K562 (cell line): ENCODE measurements around the gene CLEC10A. TPM values are rescaled to one million over a fixed set of nuclear protein-coding genes. Genes with fewer than 3 reads are reported as not detected.

Experiments used
- ATAC-seq: fragments of 200-7000 bp; cut with Tn5 transposase; 3 replicates; pipeline ENCODE4 v1.9.1; 2020; ENCODE audit warnings: moderate library complexity
- BruUV-seq: library from RNA; stranded (reverse); fragments of 400-500 nt; replicated peaks from 2 replicates; lab custom pipeline; 2021; lab: Mats Ljungman, UMichigan
- CTCF ChIA-PET: fragments of 300-600 bp; formaldehyde crosslinking; extraction: SDS; loops from one replicate; lab custom pipeline; 2021; ENCODE audit warnings: low intra/inter-chr PET ratio; lab: Yijun Ruan, JAX
- POLR2A ChIA-PET: fragments of 300-600, 350-650 bp; sonication (Branson Sonifier 250); formaldehyde crosslinking; extraction: SDS; loops from one replicate; lab custom pipeline; 2021; ENCODE audit warnings: antibody characterized with exemption, inconsistent platforms; lab: Yijun Ruan, JAX
- DNase-seq, 4 experiments: peaks; one replicate each; pipeline versions ENCODE4 v3.0.0 to v3.0.0-alpha.2; 2011 to 2018; ENCODE audit warnings: low spot score in 3 of 4, mixed read lengths in 3 of 4; ENCODE audit errors: extremely low read depth in 1 of 4
- FAIRE-seq: peaks from 2 replicates; lab custom pipeline; 2011; peaks lifted over from hg19 to GRCh38; lab: Jason Lieb, UNC
- H2AFZ ChIP-seq: 2 replicates; pipeline ENCODE4 v1.6.0; 2011; ENCODE audit warnings: low read depth, low read length, control low read depth, inconsistent platforms
- H3K27ac ChIP-seq: fragments of 200-600 bp; 3 replicates; pipeline ENCODE4 v1.8.0; 2011; ENCODE audit warnings: low read depth, mild to moderate bottlenecking, control low read depth, inconsistent platforms, low read length, moderate library complexity, mixed read lengths; ENCODE audit errors: extremely low read depth
- H3K27me3 ChIP-seq, 2 experiments: fragments of 300-600 bp in 1 of 2; 2 replicates in 1 of 2; 3 replicates in 1 of 2; pipeline versions ENCODE4 v1.6.0 to v1.8.0; 2011; ENCODE audit warnings: inconsistent platforms in 2 of 2, low read length in 2 of 2, mild to moderate bottlenecking in 1 of 2, mixed read lengths in 1 of 2, moderate library complexity in 1 of 2; ENCODE audit not compliant: control insufficient read depth in 2 of 2, insufficient read depth in 2 of 2
- H3K36me3 ChIP-seq: fragments of 300-600 bp; 3 replicates; pipeline ENCODE4 v1.8.0; 2011; ENCODE audit warnings: mild to moderate bottlenecking, low read length, inconsistent platforms; ENCODE audit not compliant: control insufficient read depth, insufficient read depth
- H3K4me1 ChIP-seq, 2 experiments: fragments of 200-600 bp in 1 of 2; replicated peaks in 1 of 2; 2 replicates in 1 of 2; 3 replicates in 1 of 2; pipeline versions ENCODE4 v1.5.1 to v1.8.0; 2011; ENCODE audit warnings: inconsistent platforms in 2 of 2, low read length in 2 of 2, mild to moderate bottlenecking in 1 of 2, mixed read lengths in 1 of 2, moderate library complexity in 1 of 2; ENCODE audit not compliant: control insufficient read depth in 2 of 2, insufficient read depth in 2 of 2
- H3K4me2 ChIP-seq: 2 replicates; pipeline ENCODE4 v1.6.1; 2011; ENCODE audit warnings: low read length, control low read depth, inconsistent platforms, mixed read lengths; ENCODE audit not compliant: insufficient read depth
- H3K4me3 ChIP-seq: fragments of 200-600 bp; sonication (generic), shearing (Covaris generic); 2 replicates; pipeline ENCODE4 v1.5.1; 2016; ENCODE audit warnings: control low read depth, inconsistent platforms
- H3K79me2 ChIP-seq: fragments of 200-600 bp; 3 replicates; pipeline ENCODE4 v1.8.0; 2011; ENCODE audit warnings: low read length, inconsistent platforms; ENCODE audit not compliant: control insufficient read depth, insufficient read depth
- H3K9ac ChIP-seq, 2 experiments: 2 replicates each; pipeline versions ENCODE4 v1.6.0 to v1.6.1; 2011; ENCODE audit warnings: low read depth in 2 of 2, low read length in 2 of 2, control low read depth in 1 of 2, inconsistent platforms in 1 of 2, mild to moderate bottlenecking in 1 of 2, mixed read lengths in 1 of 2; ENCODE audit not compliant: insufficient read depth in 1 of 2
- H3K9me1 ChIP-seq: one replicate; pipeline ENCODE4 v1.6.0; 2011; ENCODE audit warnings: inconsistent platforms, mild to moderate bottlenecking, low read length, moderate library complexity; ENCODE audit not compliant: control insufficient read depth, insufficient read depth
- H3K9me3 ChIP-seq: replicated peaks from 2 replicates; pipeline ENCODE4 v1.5.1; 2011; ENCODE audit warnings: low read depth, low read length, inconsistent platforms; ENCODE audit not compliant: control insufficient read depth, insufficient read depth
- H4K20me1 ChIP-seq: replicated peaks from 2 replicates; pipeline ENCODE4 v1.6.1; 2011; ENCODE audit warnings: low read length, inconsistent platforms, mixed read lengths; ENCODE audit not compliant: control insufficient read depth, insufficient read depth
- ADNP ChIP-seq: fragments of 200-800 bp; sonication (Bioruptor generic); IDR thresholded peaks from 2 replicates; pipeline ENCODE4 v1.6.1; 2016; ENCODE audit warnings: missing genetic modification characterization, missing compliant biosample characterization
- POLR2AphosphoS5 ChIP-seq: IDR thresholded peaks from 2 replicates; pipeline ENCODE4 v1.6.1; 2011; ENCODE audit warnings: mild to moderate bottlenecking, low read depth, low read length, moderate library complexity; ENCODE audit not compliant: control insufficient read depth, insufficient read depth
- THRAP3 ChIP-seq: fragments of 450-650 bp; IDR thresholded peaks from 2 replicates; pipeline ENCODE4 v1.6.1; 2016; ENCODE audit warnings: mild to moderate bottlenecking, inconsistent platforms, borderline replicate concordance
- WGBS: fragments of 100-300 bp; shearing (Covaris generic); methylation state at CpG from one replicate; pipeline ENCODE4 v1.1.6; 2016; ENCODE audit warnings: low coverage, mixed read lengths; ENCODE audit not compliant: insufficient coverage; ENCODE audit errors: missing lambda C conversion rate; 5-methylcytosine and 5-hydroxymethylcytosine counted together
- in situ Hi-C: fragments of 300-500 bp; cut with MboI; formaldehyde crosslinking; loops from 4 replicates; pipeline ENCODE4 v1.15.0; 2018; ENCODE audit warnings: inconsistent platforms, mixed read lengths
- intact Hi-C: fragments of 100-400 bp; cut with micrococcal nuclease; formaldehyde crosslinking; loops from 2 replicates; pipeline ENCODE4 v1.14.2; 2022
- polyA plus RNA-seq, 8 experiments: library from polyadenylated mRNA; depleted of rRNA in 4 of 8; stranded (reverse) in 5 of 8; unstranded in 3 of 8; fragments of >200 nt; fragmentation: Nextera tagmentation in 2 of 8; fragmentation: Illumina TruSeq in 1 of 8; extraction: Ambion mirVana in 2 of 8; extraction: Trizol in 1 of 8; gene quantifications; 2 replicates each; pipeline versions ENCODE4 v1.2.1 to v1.2.3, GENCODE V29; 2011 to 2014; ENCODE audit warnings: inconsistent platforms in 1 of 8, missing spikeins in 1 of 8
- small RNA-seq: library from RNA; depleted of rRNA; stranded (forward); fragments of <200 nt; gene quantifications from one replicate; pipeline ENCODE3, GENCODE V24; 2014
- total RNA-seq, 7 experiments: library from RNA; depleted of rRNA in 6 of 7; stranded (reverse); fragments of >200 nt in 6 of 7; fragmentation: Illumina TruSeq in 2 of 7; extraction: Trizol in 2 of 7; gene quantifications; 2 replicates each; pipeline versions ENCODE4 v1.2.1 to v1.2.3, GENCODE V29; 2011 to 2021; ENCODE audit warnings: low replicate concordance in 1 of 7
- TF ChIP-seq, protein P1 (sequence below): fragments of 450-650 bp; IDR thresholded peaks from 2 replicates; pipeline ENCODE4 v1.6.1; 2016

The CLEC10A gene
- total and polyA plus RNA-seq, 9 of the 15 experiments (the other 6 are each of a cell fraction or from before 2014, with no cell fraction given), result 0.04 to 0.11 (median 0.05) TPM; not detected in 6

DNA sequence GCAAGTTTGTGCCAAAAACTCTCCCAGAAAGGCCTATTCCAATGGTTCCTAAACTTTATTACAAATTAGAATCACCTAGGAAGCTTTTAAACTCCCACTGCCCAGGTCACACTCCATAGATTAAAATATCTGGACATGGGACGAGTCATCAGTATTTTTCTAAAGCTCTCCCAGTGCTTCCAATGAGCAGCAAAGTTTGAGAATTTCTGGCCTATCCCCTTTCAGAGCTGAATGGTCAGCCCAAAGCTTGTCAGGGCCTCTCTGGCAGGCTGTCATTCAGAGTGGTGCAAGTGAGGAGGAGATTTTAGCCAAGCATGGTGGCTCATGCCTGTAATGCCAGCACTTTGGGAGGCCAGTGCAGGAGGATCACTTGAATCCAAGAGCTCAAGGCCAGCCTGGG, 54.8 kb downstream of the CLEC10A start:
- FAIRE-seq, result no peak
- Histone ChIP-seq H3K27ac (peak overlapping the region; percentile 62; the same call in 1 of the 3 replicates), H3K27me3 (no peaks in the 10 kb centered on the region), H3K4me2 (peak overlapping the region; percentile 68; the same call in 1 of the 2 replicates), H3K4me1 (peaks cover 38 to 41% of the 10 kb centered on the region in 2 experiments), H3K9me1 (no peaks in the 10 kb centered on the region), H3K4me3 (no peak overlapping the region), H3K9me3 (no peaks in the 10 kb centered on the region), H2AFZ (no peak overlapping the region), H4K20me1 (no peaks in the 10 kb centered on the region), H3K79me2 (peaks cover 16% of the 10 kb centered on the region), H3K9ac (peak overlapping the region; percentile 32 to 73; a peak in 3 of 4 replicates)
- ChIA-PET POLR2A (interaction anchor here (1.6 kb wide), 1 partner anchor 11 kb away, joined by 7 read pairs; the partner anchor contains the start of gene SLC16A13), CTCF (interaction anchor here (0.6 kb wide), 1 partner anchor 919 kb away, joined by 4 read pairs; no protein-coding TSS in a partner anchor)
- in situ Hi-C loops (loop anchor here (25.0 kb wide), 1 partner anchor 537 kb away; the partner anchor contains the start of genes SENP3 and TNFSF13), intact Hi-C loops (no loop called here)
- no peak for ATAC-seq
- DNase-seq, result no peak
- BruUV-seq, result no TSS peak
- WGBS, result 33% methylated on average over 1 of the region's 1 CpG
- TF ChIP-seq ADNP (tag) (no peak), POLR2AphosphoS5 (no peak), THRAP3 (no peak)
- TF ChIP-seq, protein P1, sequence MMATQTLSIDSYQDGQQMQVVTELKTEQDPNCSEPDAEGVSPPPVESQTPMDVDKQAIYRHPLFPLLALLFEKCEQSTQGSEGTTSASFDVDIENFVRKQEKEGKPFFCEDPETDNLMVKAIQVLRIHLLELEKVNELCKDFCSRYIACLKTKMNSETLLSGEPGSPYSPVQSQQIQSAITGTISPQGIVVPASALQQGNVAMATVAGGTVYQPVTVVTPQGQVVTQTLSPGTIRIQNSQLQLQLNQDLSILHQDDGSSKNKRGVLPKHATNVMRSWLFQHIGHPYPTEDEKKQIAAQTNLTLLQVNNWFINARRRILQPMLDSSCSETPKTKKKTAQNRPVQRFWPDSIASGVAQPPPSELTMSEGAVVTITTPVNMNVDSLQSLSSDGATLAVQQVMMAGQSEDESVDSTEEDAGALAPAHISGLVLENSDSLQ, result peak; percentile 7; the same call in 1 of the 2 replicates
- TF ChIP-seq, all 486 proteins: peak for 1
- peaks cover 10% of the 10 kb centered on the region; the same call in 2 of the 3 replicates for H3K36me3 ChIP-seq

Small RNAs within 50 kb of the gene (small RNA-seq; reads per million reads assigned to genes)
- not detected for gene AC120057.1

Other genes starting within 250 kb of the CLEC10A start
Only the 7 nearest of the 21 such genes appear.
- gene ALOX12, start 84.2 kb downstream of the CLEC10A start, total RNA-seq (2014; rRNA removed), result 0.09 and 0.57 TPM in 2 replicates
- 0.18 and 0.38 TPM in 2 replicates for gene ALOX12, start 84.2 kb downstream of the CLEC10A start, total RNA-seq (2014; rRNA removed; fragmentation: Illumina TruSeq; extraction: Trizol)
- 0.08 TPM in 1 of 2 replicates, not detected in the other for gene ALOX12, start 84.2 kb downstream of the CLEC10A start, total RNA-seq (2015; rRNA removed; fragmentation: Illumina TruSeq; extraction: Trizol)
- gene ALOX12, start 84.2 kb downstream of the CLEC10A start, total RNA-seq (2021), result 0.40 and 0.47 TPM in 2 replicates
- 0.31 and 1.0 TPM in 2 replicates for gene ALOX12, start 84.2 kb downstream of the CLEC10A start, polyA plus RNA-seq (2011; rRNA removed)
- gene ALOX12, start 84.2 kb downstream of the CLEC10A start, polyA plus RNA-seq (2014; fragmentation: Illumina TruSeq; extraction: Trizol), result 0.55 and 0.60 TPM in 2 replicates
- 1 to 10 TPM in 1 of 2 experiments, under 1 TPM in 1; 0.91 to 1.1 TPM for gene ALOX12, start 84.2 kb downstream of the CLEC10A start, polyA plus RNA-seq (2014; fragmentation: Nextera tagmentation; extraction: Ambion mirVana)
- gene ALOX12, start 84.2 kb downstream of the CLEC10A start, polyA plus RNA-seq (2014; rRNA removed), result 0.91 and 0.98 TPM in 2 replicates
- 157 and 253 TPM in 2 replicates for gene RNASEK, start 67.6 kb downstream of the CLEC10A start, total RNA-seq (2014; rRNA removed)
- gene RNASEK, start 67.6 kb downstream of the CLEC10A start, total RNA-seq (2014; rRNA removed; fragmentation: Illumina TruSeq; extraction: Trizol), result 48.5 and 48.6 TPM in 2 replicates
- gene RNASEK, start 67.6 kb downstream of the CLEC10A start, total RNA-seq (2015; rRNA removed; fragmentation: Illumina TruSeq; extraction: Trizol), result 132 and 136 TPM in 2 replicates
- 151 and 154 TPM in 2 replicates for gene RNASEK, start 67.6 kb downstream of the CLEC10A start, total RNA-seq (2021)
- gene RNASEK, start 67.6 kb downstream of the CLEC10A start, polyA plus RNA-seq (2011; rRNA removed), result 58.0 and 75.0 TPM in 2 replicates
- 265 and 271 TPM in 2 replicates for gene RNASEK, start 67.6 kb downstream of the CLEC10A start, polyA plus RNA-seq (2014; fragmentation: Illumina TruSeq; extraction: Trizol)
- 100 to 1,000 TPM; 104 to 155 TPM for gene RNASEK, start 67.6 kb downstream of the CLEC10A start, polyA plus RNA-seq (2014; fragmentation: Nextera tagmentation; extraction: Ambion mirVana)
- 85.3 and 157 TPM in 2 replicates for gene RNASEK, start 67.6 kb downstream of the CLEC10A start, polyA plus RNA-seq (2014; rRNA removed)
- 4.7 and 5.0 TPM in 2 replicates for gene BCL6B, start 57.2 kb downstream of the CLEC10A start, total RNA-seq (2014; rRNA removed)
- gene BCL6B, start 57.2 kb downstream of the CLEC10A start, total RNA-seq (2014; rRNA removed; fragmentation: Illumina TruSeq; extraction: Trizol), result 2.4 and 2.7 TPM in 2 replicates
- 3.5 and 3.6 TPM in 2 replicates for gene BCL6B, start 57.2 kb downstream of the CLEC10A start, total RNA-seq (2015; rRNA removed; fragmentation: Illumina TruSeq; extraction: Trizol)
- 4.5 and 5.6 TPM in 2 replicates for gene BCL6B, start 57.2 kb downstream of the CLEC10A start, total RNA-seq (2021)
- gene BCL6B, start 57.2 kb downstream of the CLEC10A start, polyA plus RNA-seq (2011; rRNA removed), result 1.9 and 3.1 TPM in 2 replicates
- gene BCL6B, start 57.2 kb downstream of the CLEC10A start, polyA plus RNA-seq (2014; fragmentation: Illumina TruSeq; extraction: Trizol), result 3.9 and 4.1 TPM in 2 replicates
- 1 to 10 TPM in 1 of 2 experiments, under 1 TPM in 1; 0.89 to 1.2 TPM for gene BCL6B, start 57.2 kb downstream of the CLEC10A start, polyA plus RNA-seq (2014; fragmentation: Nextera tagmentation; extraction: Ambion mirVana)
- gene BCL6B, start 57.2 kb downstream of the CLEC10A start, polyA plus RNA-seq (2014; rRNA removed), result 3.5 and 3.6 TPM in 2 replicates
- gene SLC16A13, start 44.2 kb downstream of the CLEC10A start, total RNA-seq (2014; rRNA removed), result 1.2 and 1.8 TPM in 2 replicates
- 0.19 and 0.33 TPM in 2 replicates for gene SLC16A13, start 44.2 kb downstream of the CLEC10A start, total RNA-seq (2014; rRNA removed; fragmentation: Illumina TruSeq; extraction: Trizol)
- 0.87 and 0.94 TPM in 2 replicates for gene SLC16A13, start 44.2 kb downstream of the CLEC10A start, total RNA-seq (2015; rRNA removed; fragmentation: Illumina TruSeq; extraction: Trizol)
- gene SLC16A13, start 44.2 kb downstream of the CLEC10A start, total RNA-seq (2021), result 4.5 and 5.6 TPM in 2 replicates
- 0.50 and 2.8 TPM in 2 replicates for gene SLC16A13, start 44.2 kb downstream of the CLEC10A start, polyA plus RNA-seq (2011; rRNA removed)
- gene SLC16A13, start 44.2 kb downstream of the CLEC10A start, polyA plus RNA-seq (2014; fragmentation: Illumina TruSeq; extraction: Trizol), result 2.7 and 3.3 TPM in 2 replicates
- gene SLC16A13, start 44.2 kb downstream of the CLEC10A start, polyA plus RNA-seq (2014; fragmentation: Nextera tagmentation; extraction: Ambion mirVana), result under 1 TPM; 0.04 to 0.18 TPM
- gene SLC16A13, start 44.2 kb downstream of the CLEC10A start, polyA plus RNA-seq (2014; rRNA removed), result 0.65 and 1.5 TPM in 2 replicates
- gene SLC16A11, start 36.2 kb downstream of the CLEC10A start, total RNA-seq (2014; rRNA removed), result not detected in 2 replicates
- not detected in 2 replicates for gene SLC16A11, start 36.2 kb downstream of the CLEC10A start, total RNA-seq (2014; rRNA removed; fragmentation: Illumina TruSeq; extraction: Trizol)
- gene SLC16A11, start 36.2 kb downstream of the CLEC10A start, total RNA-seq (2015; rRNA removed; fragmentation: Illumina TruSeq; extraction: Trizol), result not detected in 2 replicates
- gene SLC16A11, start 36.2 kb downstream of the CLEC10A start, total RNA-seq (2021), result not detected in 2 replicates
- gene SLC16A11, start 36.2 kb downstream of the CLEC10A start, polyA plus RNA-seq (2011; rRNA removed), result not detected in 2 replicates
- gene SLC16A11, start 36.2 kb downstream of the CLEC10A start, polyA plus RNA-seq (2014; fragmentation: Illumina TruSeq; extraction: Trizol), result not detected in 2 replicates
- not detected for gene SLC16A11, start 36.2 kb downstream of the CLEC10A start, polyA plus RNA-seq (2014; fragmentation: Nextera tagmentation; extraction: Ambion mirVana)
- gene SLC16A11, start 36.2 kb downstream of the CLEC10A start, polyA plus RNA-seq (2014; rRNA removed), result not detected in 2 replicates
- gene ASGR2, start 34.6 kb upstream of the CLEC10A start, total RNA-seq (2014; rRNA removed), result not detected in 2 replicates
- not detected in 2 replicates for gene ASGR2, start 34.6 kb upstream of the CLEC10A start, total RNA-seq (2014; rRNA removed; fragmentation: Illumina TruSeq; extraction: Trizol)
- gene ASGR2, start 34.6 kb upstream of the CLEC10A start, total RNA-seq (2015; rRNA removed; fragmentation: Illumina TruSeq; extraction: Trizol), result not detected in 2 replicates
- gene ASGR2, start 34.6 kb upstream of the CLEC10A start, total RNA-seq (2021), result 0.29 TPM in 1 of 2 replicates, not detected in the other
- not detected in 2 replicates for gene ASGR2, start 34.6 kb upstream of the CLEC10A start, polyA plus RNA-seq (2011; rRNA removed)
- gene ASGR2, start 34.6 kb upstream of the CLEC10A start, polyA plus RNA-seq (2014; fragmentation: Illumina TruSeq; extraction: Trizol), result not detected in 2 replicates
- not detected for gene ASGR2, start 34.6 kb upstream of the CLEC10A start, polyA plus RNA-seq (2014; fragmentation: Nextera tagmentation; extraction: Ambion mirVana)
- gene ASGR2, start 34.6 kb upstream of the CLEC10A start, polyA plus RNA-seq (2014; rRNA removed), result not detected in 2 replicates
- 0.45 and 1.00 TPM in 2 replicates for gene ASGR1, start 99.1 kb upstream of the CLEC10A start, total RNA-seq (2014; rRNA removed)
- gene ASGR1, start 99.1 kb upstream of the CLEC10A start, total RNA-seq (2014; rRNA removed; fragmentation: Illumina TruSeq; extraction: Trizol), result 0.11 TPM in 1 of 2 replicates, not detected in the other
- gene ASGR1, start 99.1 kb upstream of the CLEC10A start, total RNA-seq (2015; rRNA removed; fragmentation: Illumina TruSeq; extraction: Trizol), result 0.14 and 0.41 TPM in 2 replicates
- gene ASGR1, start 99.1 kb upstream of the CLEC10A start, total RNA-seq (2021), result 0.58 and 0.78 TPM in 2 replicates
- gene ASGR1, start 99.1 kb upstream of the CLEC10A start, polyA plus RNA-seq (2011; rRNA removed), result 1.0 and 2.5 TPM in 2 replicates
- gene ASGR1, start 99.1 kb upstream of the CLEC10A start, polyA plus RNA-seq (2014; fragmentation: Illumina TruSeq; extraction: Trizol), result 0.15 and 0.40 TPM in 2 replicates
- not detected for gene ASGR1, start 99.1 kb upstream of the CLEC10A start, polyA plus RNA-seq (2014; fragmentation: Nextera tagmentation; extraction: Ambion mirVana)
- gene ASGR1, start 99.1 kb upstream of the CLEC10A start, polyA plus RNA-seq (2014; rRNA removed), result 0.64 and 2.3 TPM in 2 replicates